ENCODE data around the gene TTC5. TPM values are rescaled to one million over a fixed set of nuclear protein-coding genes. Genes with fewer than 3 reads are reported as not detected.

TTC5 gene
- 10 to 100 TPM; 33.2 to 35.0 TPM for total RNA-seq
- polyA plus RNA-seq, result 21.5 TPM

- Mint-ChIP-seq H3K4me3 (peak within 1 kb of the TSS; percentile 88 to 96 (median 93)), H3K27me3 (no peaks in the 10 kb centered on the region), H3K36me3 (peaks cover 2 to 27% (median 6%) of the 10 kb centered on the region in 3 donors), H3K9me3 (no peaks in the 10 kb centered on the region), H3K4me1 (peaks cover 28 to 47% (median 33%) of the 10 kb centered on the region in 3 donors), H3K27ac (peak within 1 kb of the TSS; percentile 77 to 97 (median 92))
- peaks cover 8% of the 10 kb centered on the region for H3K36me3 ChIP-seq (ENCODE audit: insufficient read depth, low read length)
- POLR2A ChIA-PET, result no interaction called here
- peak within 1 kb of the TSS; percentile 75 for H3K4me3 ChIP-seq (ENCODE audit: low read length)
- H3K4me1 ChIP-seq (ENCODE audit: insufficient read depth, low read length), result peaks cover 17% of the 10 kb centered on the region
- CTCF ChIA-PET, result interaction anchor here (0.8 to 1.3 kb wide), 4 partner anchors 11 to 305 kb away, joined by 3 to 6 read pairs (median 4); no protein-coding TSS in a partner anchor
- H3K9me3 ChIP-seq (ENCODE audit: low read length), result no peaks in the 10 kb centered on the region
- no peaks in the 10 kb centered on the region for H3K27me3 ChIP-seq (ENCODE audit: insufficient read depth, low read length, poor library complexity, severe bottlenecking)
- peak; percentile 81 to 92 (median 86) for DNase-seq
- peak within 1 kb of the TSS; percentile 55 for H3K27ac ChIP-seq (ENCODE audit: low read depth, low read length)
These were observed at the start of gene TTC5 for GRCh38 chr14:20305265-20306078. TTC5 (minus strand) TSS chr14:20305951; CDS start chr14:20305937, 14 bp downstream.

GRCh38 chr14:20350860-20351259 is 45.1 kb upstream of the TTC5 start:
- H3K27ac Mint-ChIP-seq, result peak overlapping the region in 2 of 8 donors; percentile 54 to 62
- H3K27me3 Mint-ChIP-seq, result no peaks in the 10 kb centered on the region
- no peak overlapping the region for H3K4me3 Mint-ChIP-seq
- H3K36me3 Mint-ChIP-seq, result peaks cover 4 to 63% (median 11%) of the 10 kb centered on the region in 3 donors
- POLR2A ChIA-PET, result no interaction called here
- CTCF ChIA-PET, result interaction anchor here (1.6 kb wide), 1 partner anchor 262 kb away, joined by 3 read pairs; no protein-coding TSS in a partner anchor
- H3K9me3 Mint-ChIP-seq, result no peaks in the 10 kb centered on the region
- DNase-seq, result no peak
- H3K9me3 ChIP-seq (ENCODE audit: low read length), result no peaks in the 10 kb centered on the region
- H3K4me1 ChIP-seq (ENCODE audit: insufficient read depth, low read length), result no peaks in the 10 kb centered on the region
- H3K4me3 ChIP-seq (ENCODE audit: low read length), result no peak overlapping the region
- peaks cover 2 to 4% (median 2%) of the 10 kb centered on the region in 3 donors for H3K4me1 Mint-ChIP-seq
- H3K27ac ChIP-seq (ENCODE audit: low read depth, low read length), result no peak overlapping the region
- H3K27me3 ChIP-seq (ENCODE audit: insufficient read depth, low read length, poor library complexity, severe bottlenecking), result no peaks in the 10 kb centered on the region
- H3K36me3 ChIP-seq (ENCODE audit: insufficient read depth, low read length), result peaks cover 14% of the 10 kb centered on the region

- H3K36me3 ChIP-seq (ENCODE audit: insufficient read depth, low read length), result peaks cover 14% of the 10 kb centered on the region
- H3K36me3 Mint-ChIP-seq, result peaks cover 4 to 65% (median 14%) of the 10 kb centered on the region in 3 donors
- no peak overlapping the region for H3K4me3 Mint-ChIP-seq
- no peaks in the 10 kb centered on the region for H3K27me3 ChIP-seq (ENCODE audit: insufficient read depth, low read length, poor library complexity, severe bottlenecking)
- ChIA-PET CTCF (interaction anchor here (1.6 to 1.8 kb wide), 2 partner anchors 23 to 263 kb away, joined by 3 to 5 read pairs; no protein-coding TSS in a partner anchor), POLR2A (no interaction called here)
- H3K4me3 ChIP-seq (ENCODE audit: low read length), result no peak overlapping the region
- H3K27ac Mint-ChIP-seq, result peak overlapping the region in 4 of 8 donors; percentile 4 to 62 (median 42)
- DNase-seq, result no peak
- H3K4me1 ChIP-seq (ENCODE audit: insufficient read depth, low read length), result no peaks in the 10 kb centered on the region
- no peaks in the 10 kb centered on the region for H3K27me3 Mint-ChIP-seq
- peaks cover 4 to 8% (median 4%) of the 10 kb centered on the region in 3 donors for H3K4me1 Mint-ChIP-seq
- H3K9me3 ChIP-seq (ENCODE audit: low read length), result no peaks in the 10 kb centered on the region
- H3K9me3 Mint-ChIP-seq, result no peaks in the 10 kb centered on the region
- H3K27ac ChIP-seq (ENCODE audit: low read depth, low read length), result no peak overlapping the region
These were observed 44.5 kb upstream of the TTC5 start for GRCh38 chr14:20350282-20350681.

- Mint-ChIP-seq H3K36me3 (peaks cover 0 to 54% (median 8%) of the 10 kb centered on the region in 3 donors), H3K4me1 (peaks cover 17 to 27% (median 18%) of the 10 kb centered on the region in 3 donors), H3K27ac (no peak overlapping the region), H3K27me3 (peaks cover 0 to 5% of the 10 kb centered on the region in 2 donors), H3K9me3 (no peaks in the 10 kb centered on the region), H3K4me3 (peak overlapping the region in 1 of 7 donors; percentile 51)
- H3K4me1 ChIP-seq (ENCODE audit: insufficient read depth, low read length), result peaks cover 7% of the 10 kb centered on the region
- POLR2A ChIA-PET, result no interaction called here
- CTCF ChIA-PET, result no interaction called here
- no peak for DNase-seq
- peaks cover 6% of the 10 kb centered on the region for H3K36me3 ChIP-seq (ENCODE audit: insufficient read depth, low read length)
- H3K27me3 ChIP-seq (ENCODE audit: insufficient read depth, low read length, poor library complexity, severe bottlenecking), result no peaks in the 10 kb centered on the region
- no peak overlapping the region for H3K4me3 ChIP-seq (ENCODE audit: low read length)
- H3K27ac ChIP-seq (ENCODE audit: low read depth, low read length), result no peak overlapping the region
- H3K9me3 ChIP-seq (ENCODE audit: low read length), result no peaks in the 10 kb centered on the region
These were observed 42.0 kb upstream of the TTC5 start for GRCh38 chr14:20347747-20348146.

- no peak for DNase-seq
- Histone ChIP-seq H3K9me3 (ENCODE audit: low read length) (no peaks in the 10 kb centered on the region), H3K36me3 (ENCODE audit: insufficient read depth, low read length) (peaks cover 6% of the 10 kb centered on the region), H3K27me3 (ENCODE audit: insufficient read depth, low read length, poor library complexity, severe bottlenecking) (no peaks in the 10 kb centered on the region), H3K4me1 (ENCODE audit: insufficient read depth, low read length) (peaks cover 7% of the 10 kb centered on the region), H3K27ac (ENCODE audit: low read depth, low read length) (no peak overlapping the region), H3K4me3 (ENCODE audit: low read length) (no peak overlapping the region)
- ChIA-PET CTCF (no interaction called here), POLR2A (no interaction called here)
- H3K27ac Mint-ChIP-seq, result peak overlapping the region in 2 of 8 donors; percentile 29 to 51
- no peaks in the 10 kb centered on the region for H3K9me3 Mint-ChIP-seq
- H3K36me3 Mint-ChIP-seq, result peaks cover 0 to 47% (median 8%) of the 10 kb centered on the region in 3 donors
- H3K27me3 Mint-ChIP-seq, result peaks cover 0 to 7% of the 10 kb centered on the region in 2 donors
- H3K4me1 Mint-ChIP-seq, result peaks cover 17 to 27% (median 22%) of the 10 kb centered on the region in 3 donors
- peak overlapping the region in 1 of 7 donors; percentile 5 for H3K4me3 Mint-ChIP-seq
These were observed 41.0 kb upstream of the TTC5 start for GRCh38 chr14:20346713-20347112.

- DNase-seq, result no peak
- Mint-ChIP-seq H3K36me3 (peaks cover 0 to 37% (median 4%) of the 10 kb centered on the region in 3 donors), H3K9me3 (no peaks in the 10 kb centered on the region), H3K4me1 (peaks cover 16 to 27% (median 26%) of the 10 kb centered on the region in 3 donors), H3K27ac (peak overlapping the region in 7 of 8 donors; percentile 1 to 95 (median 56)), H3K27me3 (peaks cover 0 to 7% of the 10 kb centered on the region in 2 donors), H3K4me3 (peak overlapping the region in 1 of 7 donors; percentile 81)
- ChIA-PET POLR2A (no interaction called here), CTCF (interaction anchor here (2.6 to 4.3 kb wide), 3 partner anchors 11 to 264 kb away, joined by 15 to 24 read pairs (median 20); partner anchors contain the start of gene TEP1)
- H3K4me1 ChIP-seq (ENCODE audit: insufficient read depth, low read length), result peaks cover 7% of the 10 kb centered on the region
- H3K27me3 ChIP-seq (ENCODE audit: insufficient read depth, low read length, poor library complexity, severe bottlenecking), result no peaks in the 10 kb centered on the region
- H3K36me3 ChIP-seq (ENCODE audit: insufficient read depth, low read length), result peaks cover 1% of the 10 kb centered on the region
- no peaks in the 10 kb centered on the region for H3K9me3 ChIP-seq (ENCODE audit: low read length)
- H3K27ac ChIP-seq (ENCODE audit: low read depth, low read length), result no peak overlapping the region
- no peak overlapping the region for H3K4me3 ChIP-seq (ENCODE audit: low read length)
These were observed 39.6 kb upstream of the TTC5 start for GRCh38 chr14:20345366-20345765.

GRCh38 chr14:20343862-20344220 is 38.1 kb upstream of the TTC5 start:
- H3K27me3 Mint-ChIP-seq, result peaks cover 0 to 7% of the 10 kb centered on the region in 2 donors

More at GRCh38 chr14:20343862-20344220, 38.1 kb upstream of the TTC5 start:
- Mint-ChIP-seq H3K4me3 (peak overlapping the region; percentile 90 to 99 (median 98)), H3K27ac (peak overlapping the region; percentile 93 to 99 (median 98)), H3K9me3 (no peaks in the 10 kb centered on the region), H3K36me3 (peaks cover 0 to 28% (median 2%) of the 10 kb centered on the region in 3 donors), H3K4me1 (peaks cover 15 to 27% (median 21%) of the 10 kb centered on the region in 3 donors)
- H3K4me3 ChIP-seq (ENCODE audit: low read length), result peak overlapping the region; percentile 95
- H3K36me3 ChIP-seq (ENCODE audit: insufficient read depth, low read length), result no peaks in the 10 kb centered on the region
- DNase-seq, result no peak
- ChIA-PET POLR2A (interaction anchor here (0.8 to 2.8 kb wide), 6 partner anchors 11 to 339 kb away, joined by 4 to 37 read pairs (median 12); partner anchors contain the start of genes APEX1 and CCNB1IP1), CTCF (interaction anchor here (0.9 to 5.0 kb wide), 13 partner anchors 8 to 341 kb away, joined by 3 to 72 read pairs (median 7); partner anchors contain the start of genes APEX1, CCNB1IP1, RNASE4 and TEP1)
- H3K27me3 ChIP-seq (ENCODE audit: insufficient read depth, low read length, poor library complexity, severe bottlenecking), result no peaks in the 10 kb centered on the region
- H3K27ac ChIP-seq (ENCODE audit: low read depth, low read length), result peak overlapping the region; percentile 87
- H3K9me3 ChIP-seq (ENCODE audit: low read length), result no peaks in the 10 kb centered on the region
- H3K4me1 ChIP-seq (ENCODE audit: insufficient read depth, low read length), result peaks cover 7% of the 10 kb centered on the region
